Gastrocnemius medialis (tissue), 4 donors: ENCODE results near the gene SLC16A10. TPM values are rescaled to one million over a fixed set of nuclear protein-coding genes. Genes with fewer than 3 reads are reported as not detected.

Experiments used
- ATAC-seq, 2 donors: fragments of 150-250 bp; one replicate each; pipeline ENCODE4 v1.9.1; 2016
- DNase-seq, 2 donors: peaks; one replicate each; pipeline ENCODE4 v3.0.0-alpha.2; 2019
- H3K27ac ChIP-seq, 4 donors: fragments of 200-600 bp; sonication (generic); 1 replicate in 1 of 4; 2 replicates in 3 of 4; pipeline ENCODE4 v1.5.1; 2016 to 2018; ENCODE audit warnings: mild to moderate bottlenecking in 2 of 4, moderate library complexity in 1 of 4
- H3K27me3 ChIP-seq, 3 donors: fragments of 200-600 bp; sonication (generic) in 2 of 3; 1 replicate in 1 of 3; 2 replicates in 2 of 3; pipeline versions ENCODE4 v1.5.1 to v1.6.0; 2016 to 2019; ENCODE audit warnings: mild to moderate bottlenecking in 1 of 3, moderate library complexity in 1 of 3
- H3K36me3 ChIP-seq, 2 donors: fragments of 200-600 bp; sonication (generic) in 1 of 2; one replicate each; pipeline ENCODE4 v1.5.1; 2017 to 2018
- H3K4me1 ChIP-seq, 2 donors: fragments of 200-600 bp; sonication (generic) in 1 of 2; one replicate each; pipeline ENCODE4 v1.5.1; 2016 to 2017; ENCODE audit warnings: mild to moderate bottlenecking in 2 of 2
- H3K4me3 ChIP-seq, 4 donors: fragments of 200-600 bp; sonication (generic) in 3 of 4; 1 replicate in 1 of 4; 2 replicates in 3 of 4; pipeline ENCODE4 v1.5.1; 2016 to 2019; ENCODE audit warnings: mild to moderate bottlenecking in 2 of 4
- H3K9me3 ChIP-seq, 3 donors: fragments of 200-600 bp; sonication (generic) in 2 of 3; 1 replicate in 1 of 3; 2 replicates in 2 of 3; pipeline ENCODE4 v1.5.1; 2016 to 2019
- CTCF ChIP-seq, 5 experiments: fragments of 450-650 bp in 3 of 5; fragments of 200-600 bp in 2 of 5; sonication (generic) in 2 of 5; IDR thresholded peaks in 4 of 5; conservative IDR thresholded peaks in 1 of 5; 1 replicate in 4 of 5; 2 replicates in 1 of 5; pipeline ENCODE4 v1.5.1; 2016 to 2019; ENCODE audit warnings: antibody characterized with exemption in 5 of 5, mild to moderate bottlenecking in 3 of 5, moderate library complexity in 3 of 5
- POLR2A ChIP-seq, 2 donors: fragments of 450-650 bp; IDR thresholded peaks; one replicate each; pipeline ENCODE4 v1.6.1; 2017; ENCODE audit warnings: antibody characterized with exemption in 2 of 2, mild to moderate bottlenecking in 2 of 2, moderate library complexity in 2 of 2
- in situ Hi-C, 4 donors: fragments of 200-750 bp; cut with MboI; loops; one replicate each; pipeline versions ENCODE4 v1.15.0 to v1.8.0; 2017; ENCODE audit warnings: low sequenced_read_pairs in 4 of 4
- intact Hi-C: fragments of 100-400 bp; cut with DNase I; formaldehyde crosslinking; loops from one replicate; pipeline ENCODE4 v1.15.1; 2023; ENCODE audit warnings: low total_unique reads
- total RNA-seq, 4 donors: library from RNA; depleted of rRNA; stranded (reverse); fragments of >200 nt; gene quantifications; one replicate each; pipeline versions ENCODE4 v1.1.0 to v1.2.3, GENCODE V29; 2016

The SLC16A10 gene
- total RNA-seq, 4 donors from 2014 or later, result 81.5 to 167 (median 144) TPM

GRCh38 chr6:111265842-111266241 lies 178.5 kb downstream of the SLC16A10 start:
- no peak for TF ChIP-seq CTCF (IDR thresholded peaks at IDR 0.05 in 4 of 5, conservative IDR thresholded peaks at IDR 0.05 in 1 of 5)
- no peak for TF ChIP-seq POLR2A (IDR thresholded peaks at IDR 0.05)
- Histone ChIP-seq H3K27ac (peak overlapping the region in 3 of 4 donors; percentile 12 to 27 (median 17)), H3K27me3 (no peaks in the 10 kb centered on the region), H3K36me3 (peaks cover 0 to 35% of the 10 kb centered on the region in 2 donors), H3K4me3 (no peak overlapping the region), H3K9me3 (no peaks in the 10 kb centered on the region), H3K4me1 (peaks cover 12 to 15% of the 10 kb centered on the region in 2 donors)
- ATAC-seq, result no peak
- in situ Hi-C loops (loop anchor here (10.0 to 25.0 kb wide), 3 partner anchors 371 to 796 kb away; partner anchors contain the start of gene CCN6 (in 1 of the 4)), intact Hi-C loops (no loop called here)
- no peak for DNase-seq

GRCh38 chr6:111266276-111266675 lies 179.0 kb downstream of the SLC16A10 start:
- Histone ChIP-seq H3K36me3 (peaks cover 0 to 35% of the 10 kb centered on the region in 2 donors), H3K4me1 (peaks cover 12 to 15% of the 10 kb centered on the region in 2 donors), H3K27ac (peak overlapping the region in 2 of 4 donors; percentile 19 to 27), H3K9me3 (no peaks in the 10 kb centered on the region), H3K4me3 (no peak overlapping the region), H3K27me3 (no peaks in the 10 kb centered on the region)
- in situ Hi-C loops, result loop anchor here (10.0 to 25.0 kb wide), 3 partner anchors 371 to 796 kb away; partner anchors contain the start of gene CCN6 (in 1 of the 4)
- intact Hi-C loops, result no loop called here
- TF ChIP-seq POLR2A (IDR thresholded peaks at IDR 0.05), result no peak
- TF ChIP-seq CTCF (IDR thresholded peaks at IDR 0.05 in 4 of 5, conservative IDR thresholded peaks at IDR 0.05 in 1 of 5), result no peak
- ATAC-seq, result peak in 1 of 2 donors; percentile 17
- DNase-seq, result no peak

GRCh38 chr6:111267764-111268333 lies 180.5 kb downstream of the SLC16A10 start:
- DNase-seq (no peak), ATAC-seq (no peak)
- Histone ChIP-seq H3K36me3 (peaks cover 0 to 35% of the 10 kb centered on the region in 2 donors), H3K4me1 (peaks cover 12 to 15% of the 10 kb centered on the region in 2 donors), H3K9me3 (no peaks in the 10 kb centered on the region), H3K4me3 (no peak overlapping the region), H3K27ac (peak overlapping the region in 1 of 4 donors; percentile 9), H3K27me3 (no peaks in the 10 kb centered on the region)
- in situ Hi-C loops (loop anchor here (10.0 to 25.0 kb wide), 3 partner anchors 369 to 794 kb away; partner anchors contain the start of gene CCN6 (in 1 of the 4)), intact Hi-C loops (no loop called here)
- no peak for TF ChIP-seq POLR2A (IDR thresholded peaks at IDR 0.05)
- no peak for TF ChIP-seq CTCF (IDR thresholded peaks at IDR 0.05 in 4 of 5, conservative IDR thresholded peaks at IDR 0.05 in 1 of 5)

- peaks cover 12 to 15% of the 10 kb centered on the region in 2 donors for H3K4me1 ChIP-seq
- DNase-seq (no peak), ATAC-seq (no peak)
- H3K27ac ChIP-seq, result no peak overlapping the region
- H3K4me3 ChIP-seq, result no peak overlapping the region
- intact Hi-C loops, result no loop called here
- H3K27me3 ChIP-seq, result no peaks in the 10 kb centered on the region
- in situ Hi-C loops, result loop anchor here (10.0 to 25.0 kb wide), 3 partner anchors 368 to 793 kb away; partner anchors contain the start of gene CCN6 (in 1 of the 4)
- no peak for TF ChIP-seq CTCF (IDR thresholded peaks at IDR 0.05 in 4 of 5, conservative IDR thresholded peaks at IDR 0.05 in 1 of 5)
- TF ChIP-seq POLR2A (IDR thresholded peaks at IDR 0.05), result no peak
- no peaks in the 10 kb centered on the region for H3K9me3 ChIP-seq
- H3K36me3 ChIP-seq, result peaks cover 3 to 44% of the 10 kb centered on the region in 2 donors
These were observed 182.2 kb downstream of the SLC16A10 start for GRCh38 chr6:111269401-111269970.
